CD8-positive, alpha-beta memory T cell (primary cell): ENCODE results near the gene AUTS2. TPM values are rescaled to one million over a fixed set of nuclear protein-coding genes. Genes with fewer than 3 reads are reported as not detected.

Experiments used
- CTCF ChIA-PET: fragments of 350-600 bp; sonication (Branson Sonifier 250); formaldehyde crosslinking; loops from one replicate; lab custom pipeline; 2021; ENCODE audit warnings: antibody characterized with exemption; lab: Charles Lee
- POLR2A ChIA-PET: fragments of 350-600 bp; sonication (Branson Sonifier 250); formaldehyde crosslinking; loops from one replicate; lab custom pipeline; 2021; ENCODE audit warnings: antibody characterized with exemption; lab: Charles Lee
- DNase-seq, 5 donors: peaks; one replicate each; pipeline versions ENCODE4 v3.0.0 to v3.0.0-alpha.2; 2020 to 2022; ENCODE audit warnings: mixed read lengths in 1 of 5
- H3K27ac ChIP-seq: one replicate; pipeline ENCODE4 v1.7.0; 2013; ENCODE audit warnings: low read depth, mild to moderate bottlenecking, low read length, moderate library complexity
- H3K27me3 ChIP-seq: 2 replicates; pipeline ENCODE4 v1.7.0; 2013; ENCODE audit warnings: low read length, mild to moderate bottlenecking; ENCODE audit not compliant: insufficient read depth, poor library complexity, severe bottlenecking
- H3K36me3 ChIP-seq: 2 replicates; pipeline ENCODE4 v1.7.0; 2013; ENCODE audit warnings: mild to moderate bottlenecking, low read length, moderate library complexity; ENCODE audit not compliant: insufficient read depth
- H3K4me1 ChIP-seq: 2 replicates; pipeline ENCODE4 v1.7.0; 2013; ENCODE audit warnings: mild to moderate bottlenecking, low read length, moderate library complexity; ENCODE audit not compliant: insufficient read depth
- H3K4me3 ChIP-seq: 2 replicates; pipeline ENCODE4 v1.7.0; 2013; ENCODE audit warnings: mild to moderate bottlenecking, low read length
- H3K9me3 ChIP-seq: 2 replicates; pipeline ENCODE4 v1.7.0; 2013; ENCODE audit warnings: mild to moderate bottlenecking, low read length
- H3K27ac Mint-ChIP-seq, 8 donors: one replicate each; pipeline ENCODE4 v1.8.0; 2020 to 2021; ENCODE audit warnings: mixed read lengths in 8 of 8, mild to moderate bottlenecking in 6 of 8, inconsistent platforms in 3 of 8, moderate library complexity in 3 of 8
- H3K27me3 Mint-ChIP-seq, 2 donors: one replicate each; pipeline ENCODE4 v1.8.0; 2020 to 2021; ENCODE audit warnings: mixed read lengths in 2 of 2, mild to moderate bottlenecking in 1 of 2, moderate library complexity in 1 of 2
- H3K36me3 Mint-ChIP-seq, 3 donors: one replicate each; pipeline ENCODE4 v1.8.0; 2020 to 2021; ENCODE audit warnings: mixed read lengths in 3 of 3, inconsistent platforms in 1 of 3, mild to moderate bottlenecking in 1 of 3
- H3K4me1 Mint-ChIP-seq, 3 donors: one replicate each; pipeline ENCODE4 v1.8.0; 2020 to 2021; ENCODE audit warnings: mixed read lengths in 3 of 3, inconsistent platforms in 1 of 3, mild to moderate bottlenecking in 1 of 3
- H3K4me3 Mint-ChIP-seq, 7 donors: one replicate each; pipeline ENCODE4 v1.8.0; 2020 to 2021; ENCODE audit warnings: mixed read lengths in 7 of 7, mild to moderate bottlenecking in 6 of 7, moderate library complexity in 4 of 7, inconsistent platforms in 2 of 7
- H3K9me3 Mint-ChIP-seq, 5 donors: one replicate each; pipeline ENCODE4 v1.8.0; 2020 to 2022; ENCODE audit warnings: mixed read lengths in 5 of 5, mild to moderate bottlenecking in 3 of 5, moderate library complexity in 2 of 5, inconsistent platforms in 1 of 5
- polyA plus RNA-seq: library from polyadenylated mRNA; unstranded; fragments of 300-500 nt; fragmentation: Illumina TruSeq; gene quantifications from one replicate; pipeline ENCODE4 v1.2.3, GENCODE V29; 2021
- total RNA-seq, 2 experiments: library from RNA; stranded (reverse); gene quantifications; one replicate each; pipeline ENCODE4 v1.2.3, GENCODE V29; 2021

The AUTS2 gene
- total and polyA plus RNA-seq, 3 experiments from 2014 or later = 4.4 to 9.9 (median 5.3) TPM

- Mint-ChIP-seq H3K4me1 (no peaks in the 10 kb centered on the region), H3K27me3 (peaks cover 2 to 3% of the 10 kb centered on the region in 2 donors), H3K9me3 (peaks cover 0 to 3% (median 0%) of the 10 kb centered on the region in 5 donors), H3K4me3 (no peak overlapping the region), H3K36me3 (no peaks in the 10 kb centered on the region), H3K27ac (no peak overlapping the region)
- H3K36me3 ChIP-seq = no peaks in the 10 kb centered on the region
- H3K4me3 ChIP-seq = no peak overlapping the region
- no peaks in the 10 kb centered on the region for H3K4me1 ChIP-seq
- no peaks in the 10 kb centered on the region for H3K27me3 ChIP-seq
- ChIA-PET POLR2A (no interaction called here), CTCF (no interaction called here)
- no peaks in the 10 kb centered on the region for H3K9me3 ChIP-seq
- no peak for DNase-seq
- H3K27ac ChIP-seq = no peak overlapping the region
Measured at GRCh38 chr7:70044525-70044924, 446.2 kb downstream of the AUTS2 start.

GRCh38 chr7:70044981-70045380, 446.7 kb downstream of the AUTS2 start:
- ChIA-PET CTCF (interaction anchor here (0.9 kb wide), 1 partner anchor 10 kb away, joined by 3 read pairs; no protein-coding TSS in a partner anchor), POLR2A (no interaction called here)
- Histone ChIP-seq H3K27ac (no peak overlapping the region), H3K4me1 (no peaks in the 10 kb centered on the region), H3K27me3 (no peaks in the 10 kb centered on the region), H3K4me3 (no peak overlapping the region), H3K9me3 (no peaks in the 10 kb centered on the region), H3K36me3 (no peaks in the 10 kb centered on the region)
- H3K4me3 Mint-ChIP-seq = no peak overlapping the region
- peaks cover 2 to 3% of the 10 kb centered on the region in 2 donors for H3K27me3 Mint-ChIP-seq
- H3K9me3 Mint-ChIP-seq = peaks cover 0 to 3% (median 0%) of the 10 kb centered on the region in 5 donors
- no peaks in the 10 kb centered on the region for H3K36me3 Mint-ChIP-seq
- no peak overlapping the region for H3K27ac Mint-ChIP-seq
- no peak for DNase-seq
- no peaks in the 10 kb centered on the region for H3K4me1 Mint-ChIP-seq

GRCh38 chr7:70047384-70047783, 449.1 kb downstream of the AUTS2 start:
- H3K4me1 ChIP-seq = no peaks in the 10 kb centered on the region
- Mint-ChIP-seq H3K9me3 (peaks cover 0 to 3% (median 0%) of the 10 kb centered on the region in 5 donors), H3K27me3 (peaks cover 2 to 3% of the 10 kb centered on the region in 2 donors), H3K27ac (no peak overlapping the region), H3K36me3 (peaks cover 0 to 3% (median 0%) of the 10 kb centered on the region in 3 donors), H3K4me3 (no peak overlapping the region), H3K4me1 (no peaks in the 10 kb centered on the region)
- no peak overlapping the region for H3K4me3 ChIP-seq
- H3K36me3 ChIP-seq = no peaks in the 10 kb centered on the region
- no peak overlapping the region for H3K27ac ChIP-seq
- H3K27me3 ChIP-seq = no peaks in the 10 kb centered on the region
- ChIA-PET POLR2A (no interaction called here), CTCF (interaction anchor here (0.8 kb wide), 1 partner anchor 11 kb away, joined by 3 read pairs; no protein-coding TSS in a partner anchor)
- DNase-seq = no peak
- no peaks in the 10 kb centered on the region for H3K9me3 ChIP-seq

- Histone ChIP-seq H3K27ac (no peak overlapping the region), H3K4me1 (no peaks in the 10 kb centered on the region), H3K36me3 (no peaks in the 10 kb centered on the region), H3K9me3 (no peaks in the 10 kb centered on the region), H3K4me3 (no peak overlapping the region), H3K27me3 (no peaks in the 10 kb centered on the region)
- no peak for DNase-seq
- POLR2A ChIA-PET = no interaction called here
- CTCF ChIA-PET = interaction anchor here (0.8 kb wide), 1 partner anchor 10 kb away, joined by 3 read pairs; no protein-coding TSS in a partner anchor
- H3K9me3 Mint-ChIP-seq = peaks cover 0 to 3% (median 0%) of the 10 kb centered on the region in 5 donors
- H3K4me1 Mint-ChIP-seq = no peaks in the 10 kb centered on the region
- H3K27me3 Mint-ChIP-seq = peaks cover 2 to 3% of the 10 kb centered on the region in 2 donors
- H3K27ac Mint-ChIP-seq = no peak overlapping the region
- no peak overlapping the region for H3K4me3 Mint-ChIP-seq
- H3K36me3 Mint-ChIP-seq = peaks cover 0 to 3% (median 0%) of the 10 kb centered on the region in 3 donors
Measured at GRCh38 chr7:70047891-70048448, 449.7 kb downstream of the AUTS2 start.

- POLR2A ChIA-PET = no interaction called here
- CTCF ChIA-PET = no interaction called here
- H3K9me3 ChIP-seq = no peaks in the 10 kb centered on the region
Measured at GRCh38 chr7:70051726-70052125, 453.5 kb downstream of the AUTS2 start.

GRCh38 chr7:70052691-70053090, 454.4 kb downstream of the AUTS2 start:
- Histone ChIP-seq H3K9me3 (no peaks in the 10 kb centered on the region), H3K4me3 (no peak overlapping the region), H3K27ac (no peak overlapping the region), H3K4me1 (no peaks in the 10 kb centered on the region), H3K36me3 (no peaks in the 10 kb centered on the region), H3K27me3 (no peaks in the 10 kb centered on the region)
- peaks cover 3 to 7% of the 10 kb centered on the region in 2 donors for H3K27me3 Mint-ChIP-seq
- H3K9me3 Mint-ChIP-seq = no peaks in the 10 kb centered on the region
- H3K4me3 Mint-ChIP-seq = no peak overlapping the region
- POLR2A ChIA-PET = no interaction called here
- H3K4me1 Mint-ChIP-seq = no peaks in the 10 kb centered on the region
- no peak overlapping the region for H3K27ac Mint-ChIP-seq
- peaks cover 0 to 3% (median 0%) of the 10 kb centered on the region in 3 donors for H3K36me3 Mint-ChIP-seq
- CTCF ChIA-PET = no interaction called here
- no peak for DNase-seq

More at GRCh38 chr7:70051726-70052125, 453.5 kb downstream of the AUTS2 start:
- H3K27ac Mint-ChIP-seq = no peak overlapping the region
- H3K27me3 ChIP-seq = no peaks in the 10 kb centered on the region
- no peak for DNase-seq
- no peaks in the 10 kb centered on the region for H3K36me3 ChIP-seq
- no peak overlapping the region for H3K4me3 Mint-ChIP-seq
- H3K9me3 Mint-ChIP-seq = peaks cover 0 to 3% (median 0%) of the 10 kb centered on the region in 5 donors
- H3K27me3 Mint-ChIP-seq = peaks cover 3 to 7% of the 10 kb centered on the region in 2 donors
- no peak overlapping the region for H3K27ac ChIP-seq
- H3K4me1 ChIP-seq = no peaks in the 10 kb centered on the region
- peaks cover 0 to 3% (median 0%) of the 10 kb centered on the region in 3 donors for H3K36me3 Mint-ChIP-seq
- no peak overlapping the region for H3K4me3 ChIP-seq
- H3K4me1 Mint-ChIP-seq = no peaks in the 10 kb centered on the region

- H3K36me3 ChIP-seq = no peaks in the 10 kb centered on the region
- no peak overlapping the region for H3K4me3 ChIP-seq
- H3K4me1 ChIP-seq = no peaks in the 10 kb centered on the region
- no peaks in the 10 kb centered on the region for H3K27me3 ChIP-seq
- H3K9me3 Mint-ChIP-seq = no peaks in the 10 kb centered on the region
- no peak overlapping the region for H3K27ac ChIP-seq
- H3K36me3 Mint-ChIP-seq = peaks cover 0 to 3% (median 0%) of the 10 kb centered on the region in 3 donors
- no peak overlapping the region for H3K4me3 Mint-ChIP-seq
- ChIA-PET POLR2A (no interaction called here), CTCF (no interaction called here)
- H3K9me3 ChIP-seq = no peaks in the 10 kb centered on the region
- H3K4me1 Mint-ChIP-seq = no peaks in the 10 kb centered on the region
- no peak overlapping the region for H3K27ac Mint-ChIP-seq
- H3K27me3 Mint-ChIP-seq = peaks cover 0 to 7% of the 10 kb centered on the region in 2 donors
- DNase-seq = no peak
Measured at GRCh38 chr7:70053421-70053820, 455.1 kb downstream of the AUTS2 start.

- H3K4me3 Mint-ChIP-seq = no peak overlapping the region
- Histone ChIP-seq H3K36me3 (no peaks in the 10 kb centered on the region), H3K9me3 (no peaks in the 10 kb centered on the region), H3K4me1 (no peaks in the 10 kb centered on the region), H3K27ac (no peak overlapping the region), H3K4me3 (no peak overlapping the region), H3K27me3 (no peaks in the 10 kb centered on the region)
- no peaks in the 10 kb centered on the region for H3K4me1 Mint-ChIP-seq
- ChIA-PET POLR2A (no interaction called here), CTCF (no interaction called here)
- peaks cover 0 to 3% (median 0%) of the 10 kb centered on the region in 3 donors for H3K36me3 Mint-ChIP-seq
- no peaks in the 10 kb centered on the region for H3K9me3 Mint-ChIP-seq
- H3K27me3 Mint-ChIP-seq = peaks cover 0 to 7% of the 10 kb centered on the region in 2 donors
- no peak for DNase-seq
- H3K27ac Mint-ChIP-seq = no peak overlapping the region
Measured at GRCh38 chr7:70053989-70054388, 455.7 kb downstream of the AUTS2 start.
